HCT116 (cell line): ENCODE results near the gene NAA20. TPM values are rescaled to one million over a fixed set of nuclear protein-coding genes. Genes with fewer than 3 reads are reported as not detected.

ENCODE experiments used
- ATAC-seq: fragments of 200-7000 bp; cut with Tn5 transposase; 2 replicates; pipeline ENCODE4 v1.9.1; 2020; ENCODE audit warnings: mild to moderate bottlenecking, moderate library complexity
- BruUV-seq: library from RNA; stranded (reverse); fragments of 400-500 nt; replicated peaks from 2 replicates; lab custom pipeline; 2021; lab: Mats Ljungman, UMichigan
- CTCF ChIA-PET: fragments of 300-600 bp; sonication (Branson Sonifier 250); formaldehyde crosslinking; loops from one replicate; lab custom pipeline; 2021; ENCODE audit warnings: antibody characterized with exemption; lab: Charles Lee
- POLR2A ChIA-PET: fragments of 300-600, 350-600 bp; sonication (Branson Sonifier 250); formaldehyde crosslinking; loops from one replicate; lab custom pipeline; 2021; ENCODE audit warnings: antibody characterized with exemption; lab: Charles Lee
- RAD21 ChIA-PET, 2 experiments: fragments of 300-600 bp; sonication (Branson Sonifier 250); formaldehyde crosslinking; loops; one replicate each; lab custom pipeline; 2023; ENCODE audit warnings: low total read pairs in 2 of 2; ENCODE audit not compliant: uncharacterized antibody in 2 of 2, unreplicated experiment in 2 of 2, low non-redundant PET in 1 of 2; lab: Charles Lee
- DNase-seq: peaks from one replicate; pipeline ENCODE4 v3.0.0-alpha.2; 2010; ENCODE audit warnings: low read depth, low spot score
- H2AFZ ChIP-seq: fragments of 200-600 bp; shearing (Covaris generic), sonication (generic); 2 replicates; pipeline ENCODE4 v1.6.1; 2017; ENCODE audit warnings: low read depth, mixed run types, mixed read lengths, antibody characterized with exemption, low read length; ENCODE audit not compliant: poor library complexity, severe bottlenecking
- H3K27ac ChIP-seq: 2 replicates; pipeline ENCODE4 v1.5.1; 2012; ENCODE audit warnings: low read depth, low read length
- H3K27me3 ChIP-seq: fragments of 200-600 bp; sonication (generic); 2 replicates; pipeline ENCODE4 v1.6.1; 2016; ENCODE audit warnings: mixed run types, low read length, mixed read lengths; ENCODE audit not compliant: insufficient read depth
- H3K36me3 ChIP-seq, 2 experiments: fragments of 200-500 bp in 1 of 2; fragments of 200-600 bp in 1 of 2; sonication (Bioruptor generic) in 1 of 2; sonication (generic) in 1 of 2; 2 replicates each; pipeline versions ENCODE4 v1.5.1 to v1.6.1; 2014 to 2016; ENCODE audit warnings: low read length in 2 of 2, inconsistent platforms in 1 of 2, mixed read lengths in 1 of 2, mixed run types in 1 of 2; ENCODE audit not compliant: insufficient read depth in 2 of 2, control insufficient read depth in 1 of 2
- H3K4me1 ChIP-seq, 2 experiments: fragments of 200-600 bp in 1 of 2; sonication (generic) in 1 of 2; 2 replicates each; pipeline versions ENCODE4 v1.5.1 to v1.6.1; 2012 to 2017; ENCODE audit warnings: low read length in 2 of 2, inconsistent platforms in 1 of 2, mild to moderate bottlenecking in 1 of 2, mixed read lengths in 1 of 2, mixed run types in 1 of 2, moderate library complexity in 1 of 2; ENCODE audit not compliant: insufficient read depth in 2 of 2, control insufficient read depth in 1 of 2
- H3K4me2 ChIP-seq: fragments of 200-600 bp; sonication (generic); 2 replicates; pipeline ENCODE4 v1.6.1; 2017; ENCODE audit warnings: mixed run types, low read length, mixed read lengths
- H3K4me3 ChIP-seq, 2 experiments: fragments of 200-600 bp in 1 of 2; sonication (generic) in 1 of 2; replicated peaks in 1 of 2; 2 replicates each; pipeline ENCODE4 v1.5.1; 2011 to 2016; ENCODE audit warnings: low read length in 2 of 2, control low read depth in 1 of 2, low read depth in 1 of 2, mild to moderate bottlenecking in 1 of 2, mixed read lengths in 1 of 2, mixed run types in 1 of 2
- H3K79me2 ChIP-seq: fragments of 200-600 bp; sonication (generic); 2 replicates; pipeline ENCODE4 v1.6.1; 2017; ENCODE audit warnings: mild to moderate bottlenecking, mixed run types, low read length, moderate library complexity, mixed read lengths; ENCODE audit not compliant: insufficient read depth
- H3K9ac ChIP-seq: fragments of 200-600 bp; sonication (generic); 2 replicates; pipeline ENCODE4 v1.6.1; 2016; ENCODE audit warnings: low read length, mixed read lengths
- H3K9me2 ChIP-seq: fragments of 200-600 bp; sonication (generic), shearing (Covaris generic); 2 replicates; pipeline ENCODE4 v1.6.1; 2017; ENCODE audit warnings: mixed run types, mild to moderate bottlenecking, moderate library complexity; ENCODE audit not compliant: insufficient read depth
- H3K9me3 ChIP-seq, 2 experiments: fragments of 200-500 bp in 1 of 2; fragments of 200-600 bp in 1 of 2; sonication (Bioruptor generic) in 1 of 2; sonication (generic) in 1 of 2; 2 replicates each; pipeline ENCODE4 v1.6.1; 2014 to 2017; ENCODE audit warnings: low read length in 2 of 2, mixed read lengths in 2 of 2, inconsistent platforms in 1 of 2, low read depth in 1 of 2, mild to moderate bottlenecking in 1 of 2, mixed run types in 1 of 2, moderate library complexity in 1 of 2; ENCODE audit not compliant: control insufficient read depth in 1 of 2, insufficient read depth in 1 of 2
- H4K20me1 ChIP-seq: fragments of 200-600 bp; sonication (generic), shearing (Covaris generic); 2 replicates; pipeline ENCODE4 v1.6.1; 2017; ENCODE audit warnings: mixed run types, mild to moderate bottlenecking, moderate library complexity; ENCODE audit not compliant: insufficient read depth
- CEBPB ChIP-seq: IDR thresholded peaks from 2 replicates; pipeline ENCODE4 v1.6.1; 2012; ENCODE audit warnings: low read depth
- ELF1 ChIP-seq: IDR thresholded peaks from 2 replicates; pipeline ENCODE4 v1.6.1; 2012; ENCODE audit warnings: low read depth, borderline replicate concordance
- EZH2 ChIP-seq: fragments of 200-600 bp; sonication (generic); IDR thresholded peaks from 2 replicates; pipeline ENCODE4 v1.6.1; 2017; ENCODE audit warnings: antibody characterized with exemption, mixed run types
- FOSL1 ChIP-seq: IDR thresholded peaks from 2 replicates; pipeline ENCODE4 v1.6.1; 2012; ENCODE audit warnings: low read depth
- JUND ChIP-seq: IDR thresholded peaks from 2 replicates; pipeline ENCODE4 v1.6.1; 2012
- POLR2A ChIP-seq: IDR thresholded peaks from 2 replicates; pipeline ENCODE4 v1.7.0; 2011; ENCODE audit warnings: borderline replicate concordance; ENCODE audit not compliant: insufficient read depth, insufficient read length; ENCODE audit errors: extremely low read depth
- POLR2AphosphoS5 ChIP-seq: IDR thresholded peaks from 2 replicates; pipeline ENCODE4 v1.6.1; 2011; ENCODE audit warnings: mild to moderate bottlenecking, low read depth, low read length, moderate library complexity
- RAD21 ChIP-seq: IDR thresholded peaks from 2 replicates; pipeline ENCODE4 v1.6.1; 2012; ENCODE audit warnings: low read depth, mild to moderate bottlenecking
- SIN3A ChIP-seq: IDR thresholded peaks from 2 replicates; pipeline ENCODE4 v1.6.1; 2012; ENCODE audit warnings: low read depth
- SP1 ChIP-seq: IDR thresholded peaks from 2 replicates; pipeline ENCODE4 v1.6.1; 2012; ENCODE audit warnings: low read depth
- SRF ChIP-seq: IDR thresholded peaks from 2 replicates; pipeline ENCODE4 v1.6.1; 2012; ENCODE audit warnings: low read depth
- TCF7L2 ChIP-seq: IDR thresholded peaks from 2 replicates; pipeline ENCODE4 v1.7.0; 2011; ENCODE audit warnings: borderline replicate concordance, inconsistent platforms; ENCODE audit not compliant: insufficient read depth, insufficient read length; ENCODE audit errors: extremely low read depth
- YY1 ChIP-seq: IDR thresholded peaks from 2 replicates; pipeline ENCODE4 v1.6.1; 2011; ENCODE audit warnings: low read length, low read depth, moderate library complexity, mild to moderate bottlenecking; ENCODE audit not compliant: insufficient replicate concordance; ENCODE audit errors: extremely low read depth
- ZFX ChIP-seq: fragments of 450-650 bp; IDR thresholded peaks from 2 replicates; pipeline ENCODE4 v1.6.1; 2017
- intact Hi-C: fragments of 100-400 bp; cut with micrococcal nuclease; formaldehyde crosslinking; loops from 2 replicates; pipeline ENCODE4 v1.10.0; 2022
- total RNA-seq: library from RNA; stranded (reverse); gene quantifications from one replicate; pipeline ENCODE4 v1.2.1, GENCODE V29; 2021; ENCODE audit not compliant: unreplicated experiment
- TF ChIP-seq, protein P1 (sequence below): IDR thresholded peaks from 2 replicates; pipeline ENCODE4 v1.6.1; 2011; ENCODE audit warnings: mild to moderate bottlenecking, low read length, moderate library complexity; ENCODE audit not compliant: insufficient replicate concordance; ENCODE audit errors: extremely low read depth
- TF ChIP-seq, protein P2 (sequence below): IDR thresholded peaks from 2 replicates; pipeline ENCODE4 v1.6.1; 2012
- TF ChIP-seq, protein P3 (sequence below): IDR thresholded peaks from 2 replicates; pipeline ENCODE4 v1.6.1; 2012; ENCODE audit warnings: low read depth

Gene NAA20
- total RNA-seq, 1 experiment from 2014 or later: 71.5 TPM

DNA sequence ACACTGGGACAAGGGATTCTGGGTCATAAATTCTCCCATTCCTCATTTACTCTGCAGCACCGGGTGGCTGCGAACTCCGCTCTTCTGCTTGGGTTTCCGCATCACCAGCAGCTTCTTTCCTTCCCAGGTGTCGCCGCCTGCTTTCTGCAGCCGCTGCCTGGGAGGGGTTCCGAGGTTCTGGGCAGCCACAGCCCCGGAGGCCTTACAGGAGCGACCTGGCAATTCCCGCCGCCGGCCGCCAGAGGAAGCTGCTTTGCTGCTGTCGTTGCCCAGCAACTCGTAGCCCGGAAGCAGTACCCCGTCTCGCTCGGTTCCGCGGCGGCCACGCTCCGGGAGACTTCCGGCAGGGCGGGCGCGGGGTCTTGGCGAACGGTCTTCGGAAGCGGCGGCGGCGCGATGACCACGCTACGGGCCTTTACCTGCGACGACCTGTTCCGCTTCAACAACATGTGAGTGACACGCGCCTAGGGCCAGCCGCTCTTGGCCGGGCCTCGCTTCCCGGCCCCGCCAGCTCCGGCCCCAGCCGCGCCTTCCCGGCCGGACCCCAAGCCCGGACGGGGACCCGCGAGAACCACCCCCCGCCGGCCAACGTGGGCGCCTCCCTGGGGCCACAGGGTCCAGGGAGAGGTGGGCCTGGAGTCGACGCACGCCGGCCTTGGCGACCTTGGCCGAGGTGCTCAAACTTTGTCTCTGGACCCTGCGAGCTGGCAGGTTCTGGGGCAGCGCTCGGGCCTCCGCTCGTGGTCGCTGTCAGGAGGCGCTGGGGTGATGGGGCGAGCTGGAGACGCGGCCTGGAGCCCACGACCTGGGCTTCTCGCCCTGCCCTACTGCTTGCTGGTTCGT, at the start of gene NAA20 (continued):
- TF ChIP-seq, protein P1, sequence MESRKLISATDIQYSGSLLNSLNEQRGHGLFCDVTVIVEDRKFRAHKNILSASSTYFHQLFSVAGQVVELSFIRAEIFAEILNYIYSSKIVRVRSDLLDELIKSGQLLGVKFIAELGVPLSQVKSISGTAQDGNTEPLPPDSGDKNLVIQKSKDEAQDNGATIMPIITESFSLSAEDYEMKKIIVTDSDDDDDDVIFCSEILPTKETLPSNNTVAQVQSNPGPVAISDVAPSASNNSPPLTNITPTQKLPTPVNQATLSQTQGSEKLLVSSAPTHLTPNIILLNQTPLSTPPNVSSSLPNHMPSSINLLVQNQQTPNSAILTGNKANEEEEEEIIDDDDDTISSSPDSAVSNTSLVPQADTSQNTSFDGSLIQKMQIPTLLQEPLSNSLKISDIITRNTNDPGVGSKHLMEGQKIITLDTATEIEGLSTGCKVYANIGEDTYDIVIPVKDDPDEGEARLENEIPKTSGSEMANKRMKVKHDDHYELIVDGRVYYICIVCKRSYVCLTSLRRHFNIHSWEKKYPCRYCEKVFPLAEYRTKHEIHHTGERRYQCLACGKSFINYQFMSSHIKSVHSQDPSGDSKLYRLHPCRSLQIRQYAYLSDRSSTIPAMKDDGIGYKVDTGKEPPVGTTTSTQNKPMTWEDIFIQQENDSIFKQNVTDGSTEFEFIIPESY: no peak
- TF ChIP-seq FOSL1 (no peak), SRF (no peak), CEBPB (no peak), SP1 (peak; percentile 23; the same call in 1 of the 2 replicates), EZH2 (no peak), ELF1 (0 out of 2 replicates have a peak, but pooled peaks have one; percentile 39)

DNA sequence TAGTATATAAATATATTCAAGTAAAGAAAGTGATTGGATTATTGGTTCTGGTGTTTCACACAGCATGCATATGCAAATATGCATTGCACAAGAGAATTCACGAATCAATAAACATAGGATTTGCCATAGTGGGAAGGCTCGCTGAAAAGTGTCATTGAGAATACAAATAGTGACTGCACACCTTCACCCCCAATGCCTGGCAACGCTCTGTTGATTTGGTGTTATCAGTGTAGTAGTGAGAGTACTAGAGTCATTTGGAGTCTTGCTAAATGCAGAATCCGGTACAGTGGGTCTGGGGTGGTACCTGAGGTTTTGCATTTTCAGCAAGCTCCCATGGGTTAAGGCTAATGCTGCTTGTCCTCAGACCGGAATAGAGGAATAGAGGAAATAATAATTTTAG, 49.7 kb upstream of the NAA20 start:
- ChIA-PET CTCF (no interaction called here), POLR2A (no interaction called here), RAD21 (no interaction called here)
- Histone ChIP-seq H3K4me2 (no peak overlapping the region), H3K27me3 (no peaks in the 10 kb centered on the region), H3K9ac (no peak overlapping the region), H3K27ac (no peak overlapping the region), H4K20me1 (no peaks in the 10 kb centered on the region), H2AFZ (no peak overlapping the region), H3K9me3 (no peaks in the 10 kb centered on the region), H3K36me3 (no peaks in the 10 kb centered on the region), H3K4me1 (peaks cover 3 to 20% of the 10 kb centered on the region in 2 experiments; a peak in 2 of 4 replicates), H3K9me2 (no peaks in the 10 kb centered on the region), H3K79me2 (no peaks in the 10 kb centered on the region), H3K4me3 (no peak overlapping the region)
- intact Hi-C loops: no loop called here
- BruUV-seq: no TSS peak
- no peak for DNase-seq
- no peak for ATAC-seq
- TF ChIP-seq SRF: no peak
- TF ChIP-seq, protein P2, sequence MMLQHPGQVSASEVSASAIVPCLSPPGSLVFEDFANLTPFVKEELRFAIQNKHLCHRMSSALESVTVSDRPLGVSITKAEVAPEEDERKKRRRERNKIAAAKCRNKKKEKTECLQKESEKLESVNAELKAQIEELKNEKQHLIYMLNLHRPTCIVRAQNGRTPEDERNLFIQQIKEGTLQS: no peak
- no peak for TF ChIP-seq POLR2AphosphoS5
- TF ChIP-seq, protein P3, sequence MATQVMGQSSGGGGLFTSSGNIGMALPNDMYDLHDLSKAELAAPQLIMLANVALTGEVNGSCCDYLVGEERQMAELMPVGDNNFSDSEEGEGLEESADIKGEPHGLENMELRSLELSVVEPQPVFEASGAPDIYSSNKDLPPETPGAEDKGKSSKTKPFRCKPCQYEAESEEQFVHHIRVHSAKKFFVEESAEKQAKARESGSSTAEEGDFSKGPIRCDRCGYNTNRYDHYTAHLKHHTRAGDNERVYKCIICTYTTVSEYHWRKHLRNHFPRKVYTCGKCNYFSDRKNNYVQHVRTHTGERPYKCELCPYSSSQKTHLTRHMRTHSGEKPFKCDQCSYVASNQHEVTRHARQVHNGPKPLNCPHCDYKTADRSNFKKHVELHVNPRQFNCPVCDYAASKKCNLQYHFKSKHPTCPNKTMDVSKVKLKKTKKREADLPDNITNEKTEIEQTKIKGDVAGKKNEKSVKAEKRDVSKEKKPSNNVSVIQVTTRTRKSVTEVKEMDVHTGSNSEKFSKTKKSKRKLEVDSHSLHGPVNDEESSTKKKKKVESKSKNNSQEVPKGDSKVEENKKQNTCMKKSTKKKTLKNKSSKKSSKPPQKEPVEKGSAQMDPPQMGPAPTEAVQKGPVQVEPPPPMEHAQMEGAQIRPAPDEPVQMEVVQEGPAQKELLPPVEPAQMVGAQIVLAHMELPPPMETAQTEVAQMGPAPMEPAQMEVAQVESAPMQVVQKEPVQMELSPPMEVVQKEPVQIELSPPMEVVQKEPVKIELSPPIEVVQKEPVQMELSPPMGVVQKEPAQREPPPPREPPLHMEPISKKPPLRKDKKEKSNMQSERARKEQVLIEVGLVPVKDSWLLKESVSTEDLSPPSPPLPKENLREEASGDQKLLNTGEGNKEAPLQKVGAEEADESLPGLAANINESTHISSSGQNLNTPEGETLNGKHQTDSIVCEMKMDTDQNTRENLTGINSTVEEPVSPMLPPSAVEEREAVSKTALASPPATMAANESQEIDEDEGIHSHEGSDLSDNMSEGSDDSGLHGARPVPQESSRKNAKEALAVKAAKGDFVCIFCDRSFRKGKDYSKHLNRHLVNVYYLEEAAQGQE: no peak
- no peak for TF ChIP-seq ELF1
- TF ChIP-seq POLR2A: no peak
- no peak for TF ChIP-seq YY1
- TF ChIP-seq RAD21: no peak
- no peak for TF ChIP-seq SIN3A
- no peak for TF ChIP-seq ZFX
- TF ChIP-seq FOSL1: no peak
- TF ChIP-seq, protein P1: no peak
- TF ChIP-seq JUND: no peak
- no peak for TF ChIP-seq TCF7L2
